EH (cell line): ENCODE results near the gene ITGA11.
A peak's percentile ranks its signal among the peaks of the same experiment; 100 is the strongest.
"Not testable (repeated sequence)": the region's sequence is repeated elsewhere in the genome, so short reads cannot be mapped to it uniquely, and the experiment has no call there.

ENCODE experiments used
- DNase-seq: peaks from one replicate; pipeline ENCODE4 v3.0.0-alpha.2; 2015; ENCODE audit warnings: low read depth

ITGA11 gene

DNA sequence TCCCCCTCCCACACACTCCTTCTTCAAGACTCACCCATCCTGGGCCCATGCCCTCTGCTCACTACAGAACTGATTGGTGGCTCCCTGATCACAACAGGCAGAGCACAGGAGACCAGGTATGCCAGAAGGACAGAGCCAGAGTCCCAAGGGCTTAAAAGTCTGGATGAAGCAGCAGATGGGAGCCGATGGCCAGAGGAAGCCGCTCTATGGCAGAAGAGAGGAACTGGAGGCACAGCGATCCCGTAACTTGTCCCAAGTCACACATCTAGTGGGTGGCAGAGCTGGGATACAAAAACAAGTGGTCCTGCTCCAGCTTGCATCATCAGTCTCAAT lies 20.7 kb downstream of the ITGA11 start:
- DNase-seq = no peak

DNA sequence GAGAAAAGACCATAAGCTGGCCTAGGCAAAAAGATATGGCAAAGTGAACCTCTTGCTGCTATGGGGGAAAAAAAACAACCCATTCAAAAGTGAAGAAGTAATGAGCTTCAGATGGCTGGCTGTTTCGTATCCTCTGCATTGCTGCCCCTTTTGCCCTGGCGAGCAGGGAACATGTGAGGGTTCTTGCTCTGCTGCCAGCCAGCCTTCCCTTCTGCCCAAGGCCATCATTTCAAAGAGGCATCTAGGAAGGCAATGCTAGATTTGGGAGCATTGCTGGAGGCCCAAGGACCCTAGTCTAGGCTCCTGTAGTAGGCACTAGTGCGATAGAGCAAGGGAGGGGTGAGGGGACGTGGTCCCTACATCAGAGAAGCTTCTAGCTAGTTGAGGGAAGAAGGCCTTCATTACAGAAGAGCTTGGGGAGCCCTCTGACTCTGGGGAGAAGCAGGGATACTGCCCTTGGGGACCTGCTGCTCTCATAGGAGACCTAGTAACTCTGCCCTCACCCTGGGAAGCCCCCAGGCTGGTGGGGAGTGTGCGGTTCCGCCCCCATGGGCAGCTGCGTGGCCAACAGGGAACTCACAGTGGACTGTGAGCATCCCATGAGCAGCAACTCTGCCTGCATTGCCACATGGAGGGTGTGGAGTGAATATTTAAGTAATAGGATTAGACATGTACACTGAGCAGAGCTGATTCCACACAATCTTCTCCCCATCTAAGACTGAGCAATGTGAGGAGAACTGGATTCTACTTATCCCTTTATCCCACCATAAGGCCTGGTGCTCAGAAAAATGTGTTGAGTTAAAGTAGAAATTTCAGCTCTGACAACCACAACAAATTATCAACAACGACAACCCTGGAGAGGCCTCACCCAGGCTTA lies 21.3 kb downstream of the ITGA11 start:
- DNase-seq = no peak

DNA sequence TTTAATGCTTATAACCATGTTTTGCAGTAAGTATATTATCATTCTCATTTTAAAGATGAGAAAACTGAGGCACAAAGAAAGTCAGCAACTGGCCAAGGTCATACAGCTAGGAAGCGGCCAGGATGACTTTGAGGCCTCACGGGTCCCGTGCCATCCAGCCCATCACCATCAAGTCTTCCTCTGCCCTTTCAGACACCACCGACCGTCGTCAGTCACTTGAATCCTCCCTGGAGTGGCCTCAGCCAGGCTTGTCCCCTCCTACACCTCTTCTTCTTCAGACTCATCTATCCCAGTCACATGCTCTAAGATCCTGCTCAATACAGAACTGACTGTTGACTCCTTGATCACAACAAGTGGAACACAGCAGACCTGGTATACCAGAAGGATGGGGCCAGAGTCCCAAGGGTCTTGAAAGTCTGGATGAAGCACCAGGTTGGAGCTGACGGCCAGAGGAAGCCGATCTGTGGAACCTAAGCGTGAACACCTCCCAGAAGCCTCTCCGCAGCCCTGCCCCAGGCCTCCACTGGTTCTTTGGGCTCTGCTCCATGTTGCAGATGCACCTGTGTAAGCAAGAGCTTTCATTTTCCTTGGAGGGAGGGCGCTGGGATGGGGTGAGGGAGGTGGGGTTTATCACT lies 22.1 kb downstream of the ITGA11 start:
- DNase-seq = no peak

DNA sequence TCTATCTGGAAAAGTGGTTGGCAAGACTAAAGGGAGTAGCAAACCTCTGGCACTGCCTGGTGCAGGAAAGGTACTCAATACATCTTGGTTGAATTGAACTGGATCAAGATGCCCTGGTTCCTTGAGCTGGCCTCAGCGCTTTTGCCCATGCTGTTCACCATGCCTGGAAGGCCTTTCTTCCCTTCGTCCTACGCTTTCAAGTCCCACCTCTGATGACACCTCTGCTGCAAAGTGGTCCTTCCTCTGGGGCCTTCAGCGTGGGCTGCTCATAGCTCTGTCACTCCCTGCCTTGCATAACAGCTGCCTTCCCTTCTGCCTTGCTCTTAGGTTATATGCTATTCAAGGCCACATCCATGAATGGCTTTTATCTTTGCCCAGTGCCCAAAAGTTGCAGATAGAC lies 23.0 kb downstream of the ITGA11 start:
- DNase-seq = no peak

DNA sequence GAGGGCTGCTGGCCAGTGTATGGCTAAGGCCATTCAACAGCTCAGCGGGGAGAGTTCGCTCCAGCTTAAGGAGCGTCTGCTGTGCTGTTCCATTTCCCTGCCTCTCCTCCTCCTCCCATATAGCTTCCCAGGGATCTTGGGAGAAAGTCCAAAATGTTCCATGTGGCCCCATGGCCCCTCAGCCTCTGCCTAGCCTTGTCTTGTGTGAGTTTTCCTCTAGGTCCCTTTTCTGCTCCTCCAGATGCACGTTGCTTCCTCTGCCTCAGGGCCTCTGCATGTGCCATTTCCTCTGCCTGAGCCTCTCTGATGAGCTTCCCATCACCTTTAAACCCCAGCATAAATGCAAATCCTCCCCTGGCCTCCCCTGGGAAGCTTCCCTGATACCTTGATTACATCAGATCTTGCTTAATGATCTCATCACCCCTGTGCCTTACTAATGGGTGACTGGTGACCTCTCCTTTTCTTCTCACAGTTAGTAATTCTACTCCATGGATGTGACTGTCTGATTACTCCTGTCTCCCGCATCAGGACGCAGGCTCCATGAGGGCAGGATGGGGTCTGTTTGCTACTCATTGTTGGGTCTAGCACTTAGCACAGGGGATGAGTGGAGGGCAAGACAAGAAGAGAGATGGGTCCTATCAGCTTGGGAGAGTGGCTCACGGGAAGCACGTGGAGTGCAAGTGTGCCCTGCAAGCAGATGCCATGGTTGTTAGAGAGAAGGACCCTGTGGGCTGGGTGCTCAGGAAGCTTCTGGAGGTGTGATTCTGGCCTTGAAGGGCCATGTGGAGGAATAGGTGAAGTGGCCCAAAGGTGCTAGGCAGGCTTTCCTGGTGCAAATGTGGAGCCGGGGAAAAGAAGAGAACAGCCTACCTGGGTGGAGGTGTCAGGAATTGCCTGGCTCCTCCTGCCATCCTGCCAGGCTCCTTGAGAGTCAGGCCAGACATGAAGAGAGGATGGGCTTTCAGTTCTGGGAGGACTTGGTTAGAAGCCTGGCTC lies 23.8 kb downstream of the ITGA11 start:
- DNase-seq = no peak

DNA sequence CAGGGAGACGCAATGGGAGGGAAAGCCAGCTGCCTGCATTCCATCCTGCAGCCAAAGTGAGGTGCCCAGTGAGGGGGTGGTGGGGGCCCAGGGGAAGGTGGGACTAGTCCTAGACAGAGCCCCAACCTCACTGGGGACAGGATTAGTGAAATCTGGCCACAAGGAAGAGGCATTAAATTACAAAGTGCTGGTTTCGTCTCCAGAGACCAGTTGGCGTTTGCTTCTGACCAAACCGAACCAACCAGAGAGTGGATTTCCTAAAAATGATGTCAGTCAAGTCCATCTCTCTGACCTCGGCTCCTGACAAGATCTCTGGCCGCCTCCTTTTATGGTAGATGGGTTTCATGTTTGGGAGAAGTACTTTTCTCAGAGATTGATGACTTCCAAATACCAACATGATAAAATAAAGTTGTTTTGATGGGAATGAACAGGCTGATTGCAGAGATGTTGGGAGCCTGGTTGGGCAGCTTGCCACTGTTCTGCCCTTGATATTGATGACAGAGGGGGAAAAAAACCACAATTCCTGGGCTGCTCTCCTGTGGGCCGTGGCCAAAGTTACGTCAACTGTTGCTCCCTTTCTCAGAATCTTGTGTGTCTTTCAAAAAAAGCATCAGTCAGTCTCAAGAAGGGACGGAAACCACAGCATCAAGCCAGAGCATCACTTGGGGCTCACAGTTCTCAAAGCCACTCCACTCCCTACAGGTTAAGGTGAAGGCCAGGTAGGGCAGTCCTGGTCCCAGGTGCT lies 24.6 kb downstream of the ITGA11 start:
- no peak for DNase-seq

DNA sequence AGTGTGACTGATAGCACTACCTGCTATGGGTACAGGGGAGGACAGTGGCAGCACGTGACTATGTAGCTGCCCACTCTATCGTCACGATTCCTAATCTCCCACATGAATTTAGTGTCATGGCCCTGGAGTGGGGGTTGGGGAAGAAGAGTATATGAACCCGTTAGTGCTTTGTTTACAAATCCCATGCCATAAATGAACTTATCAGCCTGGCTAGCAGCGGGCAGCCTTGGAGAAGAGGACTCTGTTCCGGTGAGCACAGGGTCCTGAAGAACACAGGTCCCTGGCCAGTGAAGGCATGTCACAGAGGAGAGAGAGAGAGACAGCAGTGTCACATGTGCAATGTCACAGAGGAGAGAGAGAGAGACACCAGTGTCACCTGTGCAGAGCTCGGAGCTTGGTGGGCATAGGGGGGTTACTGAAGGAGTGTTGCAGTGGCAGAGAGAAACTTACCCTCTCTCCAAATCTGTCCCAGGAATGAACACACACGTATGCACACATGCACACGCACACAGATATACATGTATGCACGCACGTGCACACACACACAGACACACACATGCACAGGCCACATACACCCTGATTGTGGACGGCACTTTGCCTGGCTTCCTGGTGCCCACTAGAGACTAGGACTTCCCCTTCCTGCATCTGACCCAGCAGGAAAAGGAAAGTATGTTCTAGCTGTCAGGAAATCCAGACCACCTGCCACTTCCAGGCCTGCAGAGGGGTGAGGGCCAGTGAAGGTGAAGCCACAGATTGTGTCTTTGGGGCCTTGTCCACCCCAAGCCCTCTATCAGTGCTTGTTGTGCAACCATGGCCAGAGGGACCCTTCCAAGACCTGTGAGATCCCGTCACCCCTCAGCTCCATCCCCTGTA lies 26.3 kb downstream of the ITGA11 start:
- DNase-seq = no peak

DNA sequence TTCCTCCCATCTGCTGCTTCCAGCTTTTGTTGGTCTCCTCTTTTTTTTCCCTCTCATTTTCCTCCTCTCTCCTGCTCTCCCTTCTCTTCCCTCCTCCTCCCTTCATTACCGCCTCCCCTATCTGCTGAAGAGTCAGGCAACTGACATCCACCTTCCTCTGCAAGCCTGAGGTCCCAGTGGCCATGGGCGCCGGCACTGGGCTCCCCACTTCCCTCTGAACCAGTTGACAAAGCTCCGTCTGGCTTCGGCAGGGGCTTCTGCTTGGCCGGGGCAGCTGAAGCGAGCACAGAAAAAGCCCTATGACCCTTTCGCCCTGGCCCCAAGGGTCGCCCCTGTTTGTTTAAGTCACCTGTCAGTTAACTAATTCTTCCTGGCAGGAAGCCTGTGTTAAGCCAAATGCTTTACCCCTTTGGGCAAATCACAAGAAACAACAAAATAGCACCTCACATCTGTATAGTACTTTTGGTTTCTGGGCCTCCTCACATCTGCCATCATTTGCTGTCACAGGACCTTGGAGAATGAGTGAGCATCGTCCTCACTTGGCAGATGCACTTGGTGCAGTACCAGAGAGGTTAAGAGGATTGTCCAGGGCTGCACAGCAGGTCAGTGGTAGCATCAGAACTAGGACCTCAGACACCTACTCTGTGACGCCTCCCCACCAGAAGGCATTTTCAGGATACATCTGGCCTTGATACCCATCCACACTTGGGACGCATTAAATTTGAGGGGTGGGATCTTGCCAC lies 27.7 kb downstream of the ITGA11 start:
- DNase-seq = no peak

DNA sequence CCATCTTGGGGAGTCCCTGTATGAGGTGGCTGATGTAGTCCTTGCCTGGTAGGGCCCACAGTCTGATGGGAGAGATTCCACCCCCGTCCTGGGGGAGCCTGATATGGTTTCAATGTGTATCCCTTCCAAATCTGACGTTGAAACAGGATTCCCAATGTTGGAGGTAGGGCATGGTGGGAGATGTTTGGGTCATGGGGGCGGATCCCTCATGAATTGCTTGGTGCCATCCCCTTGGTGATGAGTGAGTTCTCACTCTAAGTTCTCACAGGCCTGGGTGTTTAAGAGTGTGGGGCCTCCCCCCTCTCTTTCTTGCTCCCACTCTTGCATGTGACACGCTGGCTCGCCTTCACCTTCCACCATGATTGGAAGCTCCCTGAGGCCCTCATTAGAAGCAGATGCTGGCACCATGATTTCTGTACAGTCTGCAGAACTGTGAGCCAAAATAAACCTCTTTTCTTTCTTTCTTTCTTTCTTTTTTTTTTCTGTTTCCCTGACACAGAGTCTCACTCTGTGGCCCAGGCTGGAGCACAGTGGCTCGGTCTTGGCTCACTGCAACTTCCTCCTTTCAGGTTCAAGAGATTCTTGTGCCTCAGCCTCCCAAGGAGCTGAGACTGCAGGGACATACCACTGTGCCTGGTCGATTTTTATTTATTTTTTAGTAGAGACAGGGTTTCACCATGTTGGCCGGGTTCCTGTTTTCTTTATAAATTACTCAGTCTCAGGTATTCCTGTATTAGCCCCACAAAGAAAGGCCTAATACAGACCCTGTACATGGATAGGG lies 28.6 kb downstream of the ITGA11 start:
- no peak for DNase-seq

DNA sequence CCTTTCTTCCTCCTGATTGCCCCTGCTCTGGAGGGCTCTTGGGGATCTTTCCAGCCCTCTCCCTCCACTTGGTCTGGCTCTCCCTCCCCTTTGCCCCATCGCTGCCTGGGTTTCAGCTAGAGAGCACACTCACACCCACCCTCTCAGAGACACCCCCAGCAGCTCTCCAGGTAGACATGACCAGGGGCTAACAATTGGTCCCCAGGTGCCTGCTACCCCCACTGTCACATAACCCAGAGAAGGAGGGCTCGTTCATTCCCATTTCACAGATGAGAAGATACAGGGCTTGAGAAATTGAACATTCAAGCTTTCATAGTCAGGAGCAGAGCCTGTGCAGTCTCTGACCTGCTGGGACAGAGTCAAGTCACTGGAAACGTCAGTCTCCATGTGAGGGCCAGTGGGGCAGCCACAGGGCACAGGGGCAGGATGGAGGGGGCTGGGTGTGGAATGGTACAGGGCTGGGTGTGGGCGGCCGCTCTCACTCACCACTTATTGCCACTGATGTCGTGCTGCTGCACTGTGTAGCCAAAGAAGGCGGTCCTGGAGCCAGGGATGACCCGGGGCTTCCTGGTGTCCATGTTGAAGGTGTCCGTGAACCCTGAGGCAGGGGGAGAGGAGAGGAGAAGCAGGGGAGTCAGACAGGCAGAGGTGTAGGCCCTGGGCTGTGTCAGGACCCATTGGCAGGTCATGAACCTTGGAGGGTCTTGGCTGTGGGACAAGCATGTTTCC lies 29.4 kb downstream of the ITGA11 start:
- DNase-seq = no peak

DNA sequence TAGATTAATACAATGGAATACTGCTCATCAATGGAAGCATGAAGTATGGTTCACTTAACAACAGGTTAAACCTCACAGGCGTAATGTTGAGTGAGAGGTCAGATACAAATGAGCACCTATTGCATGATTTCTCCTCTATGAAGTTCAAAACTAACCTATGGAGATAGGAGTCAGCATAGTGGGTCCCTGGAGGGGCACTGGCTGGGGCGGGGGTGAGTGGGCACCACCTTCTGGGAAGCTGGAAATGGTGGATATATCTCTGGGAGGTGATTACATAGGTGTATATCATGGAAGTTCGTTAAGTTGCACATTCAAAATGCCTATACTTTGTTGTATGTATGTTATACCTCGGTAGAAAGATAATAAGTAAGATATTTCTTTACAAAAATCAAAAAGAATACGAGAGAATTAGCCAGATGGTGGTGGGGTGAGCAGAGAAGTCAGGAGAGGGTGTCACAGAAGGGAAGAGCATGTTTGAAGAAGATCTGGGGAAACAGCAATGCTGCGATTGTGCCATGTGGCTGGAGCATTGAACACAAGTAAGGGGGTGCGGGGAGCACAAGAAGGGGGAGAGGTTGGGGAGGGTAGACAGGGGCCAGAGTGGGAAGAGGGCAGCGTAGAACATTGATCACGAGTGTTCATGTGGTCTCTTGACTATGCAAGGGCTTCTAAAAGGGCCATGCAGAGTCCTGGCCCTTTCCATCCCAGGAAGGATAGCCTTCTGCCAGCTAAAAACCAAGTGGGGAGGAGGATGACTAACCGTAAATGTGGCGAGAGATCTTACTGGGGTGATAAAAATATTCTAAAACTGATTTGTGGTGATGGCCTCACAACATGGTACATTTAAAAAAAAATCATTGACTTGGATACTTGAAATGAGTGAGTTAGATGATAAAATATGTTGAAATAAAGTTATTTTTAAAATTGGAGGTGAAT lies 30.2 kb downstream of the ITGA11 start:
- DNase-seq = peak; percentile 21

DNA sequence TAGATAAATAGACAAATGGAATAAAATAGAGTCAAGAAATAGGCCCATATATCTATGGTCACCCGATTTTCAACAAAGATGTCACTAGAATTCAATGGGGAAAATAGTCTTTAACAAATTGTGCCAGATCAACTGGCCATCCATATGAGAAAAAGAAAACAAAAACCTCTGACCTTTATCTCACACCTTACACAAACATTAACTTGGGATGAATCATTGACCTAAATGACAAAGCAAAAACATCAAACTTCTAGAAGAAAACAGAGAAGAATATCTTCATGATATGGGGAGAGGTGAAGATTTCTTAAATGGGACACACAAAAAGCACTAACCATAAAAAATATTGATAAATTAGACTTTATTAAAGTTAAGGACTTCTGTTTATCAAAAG lies 31.9 kb downstream of the ITGA11 start:
- DNase-seq = no peak

DNA sequence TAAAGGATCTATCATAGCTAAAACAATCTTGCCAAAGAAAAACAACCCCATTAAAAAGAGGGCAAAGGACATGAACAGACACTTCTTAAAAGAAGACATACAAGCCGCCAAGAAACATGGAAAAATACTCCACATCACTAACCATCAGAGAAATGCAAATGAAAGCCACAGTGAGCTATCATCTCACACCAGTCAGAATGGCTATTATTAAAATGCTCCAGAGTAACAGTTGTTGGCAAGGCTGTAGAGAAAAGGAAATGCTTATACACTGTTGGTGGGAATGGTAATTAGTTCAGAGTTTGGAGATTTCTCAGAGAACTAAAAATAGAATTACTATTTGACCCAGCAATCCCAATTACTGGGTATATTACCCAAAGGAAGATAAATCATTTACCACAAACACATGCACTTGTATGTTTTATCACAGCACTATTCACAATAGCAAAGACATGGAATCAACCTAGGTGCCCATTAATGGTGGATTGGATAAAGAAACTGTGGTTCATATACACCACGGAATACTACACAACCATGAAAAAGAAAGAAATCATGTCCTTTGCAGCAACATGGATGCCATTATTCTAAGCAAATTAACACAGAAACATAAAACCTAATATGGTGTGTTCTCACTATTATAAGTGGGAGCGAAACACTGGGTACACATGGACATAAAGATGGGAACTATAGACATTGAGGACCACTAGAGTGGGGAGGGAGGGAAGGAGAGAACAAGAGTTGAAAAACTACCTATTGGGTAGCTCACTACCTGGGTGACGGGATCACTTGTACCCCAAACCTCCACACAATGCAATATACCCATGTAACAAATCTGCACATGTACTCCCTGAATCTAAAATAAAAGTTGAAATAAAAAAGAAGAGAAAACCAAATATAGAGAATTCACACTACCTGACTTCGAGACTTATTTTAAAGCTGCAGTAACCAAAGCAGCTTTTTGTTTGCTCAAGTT lies 32.6 kb downstream of the ITGA11 start:
- DNase-seq = peak; percentile 69

DNA sequence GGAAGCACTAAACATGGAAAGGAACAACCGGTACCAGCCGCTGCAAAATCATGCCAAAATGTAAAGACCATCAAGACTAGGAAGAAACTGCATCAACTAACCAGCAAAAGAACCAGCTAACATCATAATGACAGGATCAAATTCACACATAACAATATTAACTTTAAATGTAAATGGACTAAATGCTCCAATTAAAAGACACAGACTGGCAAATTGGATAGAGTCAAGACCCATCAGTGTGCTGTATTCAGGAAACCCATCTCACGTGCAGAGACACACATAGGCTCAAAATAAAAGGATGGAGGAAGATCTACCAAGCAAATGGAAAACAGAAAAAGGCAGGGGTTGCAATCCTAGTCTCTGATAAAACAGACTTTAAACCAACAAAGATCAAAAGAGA lies 34.0 kb downstream of the ITGA11 start:
- DNase-seq = not testable (repeated sequence)

DNA sequence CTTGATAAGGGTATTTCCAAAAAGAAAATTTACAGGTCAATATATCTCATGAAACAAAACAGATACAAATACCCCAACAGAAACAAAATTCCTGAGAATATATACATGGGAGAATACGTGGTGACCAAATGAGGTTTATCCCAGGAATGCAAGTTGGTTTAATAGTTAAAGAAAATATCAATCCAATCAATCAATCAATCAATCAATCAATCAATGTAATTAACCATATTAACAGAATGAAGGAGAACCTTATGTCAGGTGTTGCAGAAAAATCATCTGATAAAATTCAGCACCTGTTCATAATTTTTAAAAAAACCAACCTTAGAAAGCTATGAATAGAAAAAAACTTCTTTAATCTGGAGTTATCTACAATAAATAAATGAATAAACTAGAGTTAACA lies 35.9 kb downstream of the ITGA11 start:
- DNase-seq = no peak

DNA sequence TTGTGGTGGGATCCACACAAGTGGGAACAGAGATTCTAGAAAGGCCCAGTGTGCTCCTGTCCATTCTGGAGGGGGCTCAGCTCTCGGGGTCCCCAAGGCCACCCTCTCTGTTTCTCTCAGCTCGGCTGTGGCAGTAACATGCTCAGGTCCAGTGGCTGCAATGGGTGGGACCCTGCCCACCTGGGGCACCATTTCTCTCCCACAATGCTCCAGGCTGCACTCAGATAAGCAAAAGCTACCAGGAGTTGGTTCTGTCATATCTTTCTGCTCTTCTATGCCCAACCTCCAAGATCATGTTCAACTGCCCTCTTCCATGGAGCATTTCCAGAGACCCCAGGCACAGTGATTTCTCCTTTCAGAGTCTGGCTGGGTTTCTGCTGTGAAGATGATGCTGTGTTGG lies 40.8 kb downstream of the ITGA11 start:
- no peak for DNase-seq
